ENCODE measurements around the gene ODAD4. TPM values are rescaled to one million over a fixed set of nuclear protein-coding genes. Genes with fewer than 3 reads are reported as not detected.

The ODAD4 gene
- total RNA-seq, 1 donor from 2014 or later: 6.3 TPM

DNA sequence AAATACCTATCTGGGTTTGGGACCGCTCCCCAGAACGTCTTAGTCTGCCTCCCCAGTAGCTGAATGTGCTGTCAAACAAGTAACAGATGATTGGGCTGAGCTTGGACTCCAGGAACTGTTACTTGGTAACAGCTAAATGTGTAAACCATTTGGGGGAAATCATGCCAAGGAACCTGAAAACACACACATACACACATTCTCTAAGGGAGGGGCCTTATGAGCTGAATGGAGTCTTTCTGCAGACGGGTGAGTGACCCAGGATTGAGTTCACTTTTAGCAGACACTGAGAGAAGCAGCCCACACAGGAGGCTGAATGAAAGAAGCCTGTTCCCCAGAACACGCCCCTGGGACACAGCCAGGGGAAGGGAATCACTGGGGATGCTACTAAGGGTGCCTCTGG is 13.2 kb upstream of the ODAD4 start:
- Mint-ChIP-seq H3K27ac (no peak overlapping the region), H3K36me3 (ENCODE audit: insufficient read depth) (peaks cover 9% of the 10 kb centered on the region), H3K9me3 (ENCODE audit: low read depth) (no peaks in the 10 kb centered on the region), H3K4me3 (ENCODE audit: low read depth) (peak overlapping the region; percentile 90), H3K4me1 (ENCODE audit: low read depth) (peaks cover 48% of the 10 kb centered on the region), H3K27me3 (no peaks in the 10 kb centered on the region)
- TF ChIP-seq, protein P1, sequence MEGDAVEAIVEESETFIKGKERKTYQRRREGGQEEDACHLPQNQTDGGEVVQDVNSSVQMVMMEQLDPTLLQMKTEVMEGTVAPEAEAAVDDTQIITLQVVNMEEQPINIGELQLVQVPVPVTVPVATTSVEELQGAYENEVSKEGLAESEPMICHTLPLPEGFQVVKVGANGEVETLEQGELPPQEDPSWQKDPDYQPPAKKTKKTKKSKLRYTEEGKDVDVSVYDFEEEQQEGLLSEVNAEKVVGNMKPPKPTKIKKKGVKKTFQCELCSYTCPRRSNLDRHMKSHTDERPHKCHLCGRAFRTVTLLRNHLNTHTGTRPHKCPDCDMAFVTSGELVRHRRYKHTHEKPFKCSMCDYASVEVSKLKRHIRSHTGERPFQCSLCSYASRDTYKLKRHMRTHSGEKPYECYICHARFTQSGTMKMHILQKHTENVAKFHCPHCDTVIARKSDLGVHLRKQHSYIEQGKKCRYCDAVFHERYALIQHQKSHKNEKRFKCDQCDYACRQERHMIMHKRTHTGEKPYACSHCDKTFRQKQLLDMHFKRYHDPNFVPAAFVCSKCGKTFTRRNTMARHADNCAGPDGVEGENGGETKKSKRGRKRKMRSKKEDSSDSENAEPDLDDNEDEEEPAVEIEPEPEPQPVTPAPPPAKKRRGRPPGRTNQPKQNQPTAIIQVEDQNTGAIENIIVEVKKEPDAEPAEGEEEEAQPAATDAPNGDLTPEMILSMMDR (IDR thresholded peaks at IDR 0.05; ENCODE audit: unreplicated experiment): no peak
- DNase-seq (ENCODE audit: low spot score, unreplicated experiment): no peak

DNA sequence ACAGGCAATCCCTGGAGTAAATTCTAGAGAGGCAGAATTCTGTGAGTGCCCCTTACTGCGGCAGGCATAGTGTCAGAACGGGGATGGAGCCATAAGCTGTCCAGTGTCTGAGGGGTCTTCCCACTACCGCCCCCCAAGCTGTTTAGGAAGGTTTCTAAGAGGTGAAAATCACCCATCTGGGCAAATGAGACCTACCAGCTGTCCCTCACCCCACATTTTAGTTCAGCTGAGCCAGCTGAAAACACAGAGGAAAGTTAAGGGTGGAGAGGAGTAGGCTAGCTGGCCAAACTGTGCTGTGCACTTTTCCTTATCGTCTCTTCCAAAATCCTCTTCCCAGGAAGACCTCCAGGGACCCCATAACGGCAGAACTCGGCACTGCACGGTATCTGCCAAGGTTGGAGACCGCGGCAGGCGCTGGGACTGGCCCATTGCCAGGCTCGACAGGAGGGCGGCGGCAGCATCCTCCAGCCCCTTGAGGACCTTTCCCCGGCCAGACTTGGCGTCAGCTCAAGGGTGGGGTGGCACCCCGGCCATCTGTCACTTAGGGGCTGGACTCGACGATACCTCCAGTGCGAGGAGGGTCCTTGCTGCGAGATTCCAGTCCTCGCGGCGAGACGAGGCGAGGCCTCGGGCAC is 12.6 kb upstream of the ODAD4 start:
- DNase-seq (ENCODE audit: low spot score, unreplicated experiment): peak; percentile 17
- peak overlapping the region; percentile 83 for H3K27ac Mint-ChIP-seq
- H3K4me1 Mint-ChIP-seq (ENCODE audit: low read depth): peaks cover 48% of the 10 kb centered on the region
- H3K4me3 Mint-ChIP-seq (ENCODE audit: low read depth): peak overlapping the region; percentile 90
- H3K9me3 Mint-ChIP-seq (ENCODE audit: low read depth): no peaks in the 10 kb centered on the region
- H3K27me3 Mint-ChIP-seq: no peaks in the 10 kb centered on the region
- H3K36me3 Mint-ChIP-seq (ENCODE audit: insufficient read depth): peaks cover 3% of the 10 kb centered on the region
- TF ChIP-seq, protein P1 (IDR thresholded peaks at IDR 0.05; ENCODE audit: unreplicated experiment): no peak

DNA sequence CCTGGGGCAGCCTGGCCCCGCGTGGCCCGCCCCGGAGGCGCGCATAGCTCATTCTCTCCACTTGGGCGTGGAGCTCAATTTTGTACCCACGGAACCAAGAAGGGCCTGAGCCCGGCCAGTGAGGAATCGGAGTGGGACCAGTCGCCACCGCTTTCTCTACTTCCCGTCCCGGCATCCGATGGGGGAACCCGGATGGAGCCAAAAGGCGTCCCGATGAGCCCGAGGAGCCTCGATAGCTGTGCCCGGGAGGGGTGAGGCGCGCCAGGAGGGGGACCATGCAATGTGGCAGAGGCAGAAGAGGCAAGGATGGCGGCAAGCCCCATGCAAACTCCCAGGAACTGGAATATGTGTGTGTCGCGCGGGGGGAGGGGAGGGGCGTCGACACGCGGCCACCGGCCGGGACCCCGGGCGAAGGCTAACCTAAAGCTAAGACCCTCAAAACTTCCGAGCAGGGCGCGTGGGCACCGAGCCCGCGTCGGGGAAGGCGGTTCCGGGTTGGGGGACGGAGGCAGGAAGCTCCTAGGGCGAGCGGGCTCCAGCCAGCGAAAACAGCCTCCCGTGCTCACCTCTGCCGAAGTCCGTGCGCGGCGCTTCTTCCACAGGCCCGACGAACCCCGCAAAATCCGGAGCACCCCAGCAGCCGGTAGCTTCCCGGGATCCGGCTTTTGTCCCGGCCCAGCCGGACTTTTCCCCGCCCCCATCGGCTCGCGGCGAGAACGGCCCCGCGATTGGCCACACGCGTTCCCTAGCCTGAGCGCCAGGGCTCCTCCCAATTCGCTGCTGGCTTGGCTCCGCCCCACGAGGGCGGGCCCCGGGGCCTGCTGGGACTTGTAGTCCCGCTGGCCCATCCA is 11.9 kb upstream of the ODAD4 start, which contains the start of gene ACLY:
ACLY (minus strand) TSS at position 638 of the 851 bp plus-strand sequence. CDS start 5,078 bp downstream, outside the sequence.
- H3K4me3 Mint-ChIP-seq (ENCODE audit: low read depth): peak within 1 kb of the TSS; percentile 90
- H3K27ac Mint-ChIP-seq: peak within 1 kb of the TSS; percentile 92
- H3K9me3 Mint-ChIP-seq (ENCODE audit: low read depth): no peaks in the 10 kb centered on the region
- peak; percentile 96 for DNase-seq (ENCODE audit: low spot score, unreplicated experiment)
- no peaks in the 10 kb centered on the region for H3K36me3 Mint-ChIP-seq (ENCODE audit: insufficient read depth)
- TF ChIP-seq, protein P1 (IDR thresholded peaks at IDR 0.05; ENCODE audit: unreplicated experiment): no peak
- peaks cover 48% of the 10 kb centered on the region for H3K4me1 Mint-ChIP-seq (ENCODE audit: low read depth)
- no peaks in the 10 kb centered on the region for H3K27me3 Mint-ChIP-seq

DNA sequence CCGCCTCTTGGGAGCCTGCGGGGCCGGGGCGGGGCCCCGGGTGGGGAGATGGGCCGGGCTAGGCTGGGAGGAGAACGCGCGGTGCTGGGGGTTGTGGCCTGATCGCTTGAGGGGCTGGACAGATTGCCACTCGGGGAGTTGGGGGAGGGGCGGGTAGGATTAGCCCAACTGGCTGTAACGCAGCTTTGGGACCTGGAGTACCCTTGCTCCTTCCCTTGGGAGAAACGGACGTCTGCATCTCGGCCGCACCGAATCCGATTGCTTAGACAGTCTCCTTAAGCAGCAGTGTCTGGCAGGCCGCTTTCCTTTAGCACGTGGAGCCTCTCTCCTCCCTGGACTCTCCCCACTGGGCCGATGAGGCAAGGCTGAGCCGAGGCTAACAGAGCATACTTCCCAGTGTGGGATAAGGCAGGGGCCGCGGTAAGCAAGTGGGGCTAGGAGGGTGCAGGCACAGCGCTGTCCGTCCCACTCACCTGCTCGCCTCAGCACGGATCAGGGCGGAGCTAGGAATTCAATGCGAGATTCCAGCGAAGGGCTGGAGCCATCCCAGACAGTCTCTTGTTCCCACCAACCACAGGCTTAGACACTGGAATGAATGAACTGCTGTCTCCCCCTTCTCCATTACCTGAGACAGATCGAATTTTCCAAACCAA is 11.1 kb upstream of the ODAD4 start:
- Mint-ChIP-seq H3K27me3 (no peaks in the 10 kb centered on the region), H3K36me3 (ENCODE audit: insufficient read depth) (no peaks in the 10 kb centered on the region), H3K9me3 (ENCODE audit: low read depth) (no peaks in the 10 kb centered on the region), H3K4me1 (ENCODE audit: low read depth) (peaks cover 41% of the 10 kb centered on the region), H3K4me3 (ENCODE audit: low read depth) (peak overlapping the region; percentile 90), H3K27ac (peak overlapping the region; percentile 92)
- TF ChIP-seq, protein P1 (IDR thresholded peaks at IDR 0.05; ENCODE audit: unreplicated experiment): no peak
- DNase-seq (ENCODE audit: low spot score, unreplicated experiment): no peak
